Fibroblast of pulmonary artery (primary cell): ENCODE measurements around the gene KCNQ2.

ENCODE experiments used
- DNase-seq: peaks from one replicate; pipeline ENCODE4 v3.0.0-alpha.2; 2010; ENCODE audit warnings: low read depth
- H3K4me3 ChIP-seq: replicated peaks from 2 replicates; pipeline ENCODE4 v1.5.1; 2011; ENCODE audit warnings: low read depth, mild to moderate bottlenecking, control low read depth, low read length, moderate library complexity
- CTCF ChIP-seq: IDR thresholded peaks from 2 replicates; pipeline ENCODE4 v1.5.1; 2011; ENCODE audit warnings: mild to moderate bottlenecking, control low read depth, low read length, inconsistent platforms; ENCODE audit errors: missing control alignments

KCNQ2 gene

DNA sequence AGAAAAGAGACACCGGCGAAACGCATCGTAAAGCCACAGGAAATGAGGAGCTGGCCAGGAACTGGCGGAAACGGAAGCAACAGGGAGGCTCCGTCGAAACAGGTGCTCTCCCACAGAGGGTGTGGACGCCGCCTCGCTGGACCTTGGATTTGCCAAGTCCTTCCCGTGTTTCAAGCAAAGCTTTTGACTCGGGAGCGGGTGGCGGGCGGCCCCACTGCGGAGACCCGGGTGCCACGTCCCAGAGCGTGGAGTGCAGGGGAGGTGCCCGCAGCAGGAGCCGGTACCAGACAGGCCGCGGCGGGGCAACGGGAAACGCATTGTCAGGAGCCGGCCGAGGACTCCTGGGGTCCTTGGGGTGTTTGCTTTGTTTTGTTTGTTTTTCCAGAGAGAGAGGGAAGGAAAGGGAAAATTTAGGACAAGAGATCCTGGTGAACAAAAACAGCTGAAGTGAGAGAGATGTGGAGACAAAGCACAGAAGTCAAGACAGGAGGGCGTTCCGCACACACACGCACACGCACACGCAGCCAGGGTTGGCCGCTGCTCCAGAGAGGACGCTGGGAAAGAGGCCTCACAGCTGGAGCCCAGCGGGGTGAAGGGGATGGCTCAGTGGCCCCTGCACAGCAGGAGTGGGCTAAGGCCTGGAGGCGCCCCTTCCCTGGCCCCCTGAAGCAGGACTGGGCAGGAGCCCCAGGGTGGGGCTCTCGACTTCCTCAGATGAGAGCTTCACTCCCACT, 60.4 kb downstream of the KCNQ2 start:
- no peak for TF ChIP-seq CTCF
- no peak for DNase-seq
- no peak overlapping the region for H3K4me3 ChIP-seq

GRCh38 chr20:63411151-63411897, 61.1 kb downstream of the KCNQ2 start:
- no peak overlapping the region for H3K4me3 ChIP-seq
- DNase-seq, result no peak
- no peak for TF ChIP-seq CTCF

DNA sequence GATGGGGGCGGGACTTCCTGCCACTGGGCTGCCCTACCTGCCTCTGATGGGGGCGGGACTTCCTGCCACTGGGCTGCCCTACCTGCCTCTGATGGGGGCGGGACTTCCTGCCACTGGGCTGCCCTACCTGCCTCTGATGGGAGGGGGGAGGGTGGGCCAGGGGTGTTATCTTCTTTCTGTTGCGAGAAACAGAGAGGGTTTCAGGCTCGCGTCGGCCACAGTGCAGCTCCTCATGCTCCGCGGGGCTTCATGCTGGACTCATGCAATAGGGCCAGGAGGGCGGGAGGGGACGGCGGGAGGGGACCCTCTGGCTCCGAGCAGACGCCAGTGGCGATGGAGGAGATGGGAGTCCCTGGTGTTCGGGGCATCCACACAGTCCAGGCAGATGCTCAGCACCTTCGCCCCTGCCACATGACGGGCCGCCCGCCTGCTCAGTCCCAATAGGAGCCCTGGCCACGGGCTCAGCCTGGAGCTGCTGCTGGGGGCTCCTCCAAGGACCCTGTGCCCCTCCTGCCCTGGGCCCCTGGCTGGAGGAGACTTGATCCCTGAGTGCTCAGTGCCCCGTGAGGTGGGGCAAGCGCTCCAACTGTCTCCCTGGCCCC, 62.5 kb downstream of the KCNQ2 start:
- DNase-seq, result no peak
- H3K4me3 ChIP-seq, result no peak overlapping the region
- no peak for TF ChIP-seq CTCF

DNA sequence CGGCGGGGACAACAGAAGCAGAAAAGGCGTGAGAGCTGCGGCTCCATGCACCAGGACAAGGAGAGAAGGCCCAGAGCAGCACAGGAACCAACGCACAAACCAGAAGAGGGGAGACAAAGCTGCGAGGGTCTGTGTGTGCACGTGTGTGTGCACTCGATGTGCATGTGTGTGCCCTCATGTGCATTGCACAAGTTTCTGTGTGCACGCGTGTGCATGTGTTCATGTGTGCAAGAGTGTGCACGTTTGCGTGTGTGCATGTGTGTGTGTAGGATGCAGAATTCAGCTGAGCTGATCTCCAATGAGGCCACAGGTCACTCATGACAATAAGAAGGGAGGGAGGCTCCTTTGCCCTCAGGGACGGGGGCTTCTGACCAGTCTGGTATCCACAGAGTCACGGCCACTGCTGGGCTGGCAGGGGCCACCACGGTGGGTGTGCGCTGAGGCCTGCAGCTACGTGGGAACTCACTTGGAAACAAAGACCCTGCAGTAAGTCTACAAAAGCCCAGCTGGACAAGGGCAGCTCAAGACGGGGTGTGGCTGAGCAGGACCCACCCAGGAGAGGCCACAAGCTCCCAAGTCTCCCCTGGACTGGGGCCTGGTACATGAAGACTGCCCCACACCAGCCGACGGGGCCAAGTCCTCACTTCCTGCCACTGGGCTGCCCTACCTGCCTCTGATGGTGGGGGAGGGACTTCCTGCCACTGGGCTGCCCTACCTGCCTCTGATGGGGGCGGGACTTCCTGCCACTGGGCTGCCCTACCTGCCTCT, 63.2 kb downstream of the KCNQ2 start:
- TF ChIP-seq CTCF, result no peak
- no peak overlapping the region for H3K4me3 ChIP-seq
- DNase-seq, result no peak

GRCh38 chr20:63408684-63409046, 63.8 kb downstream of the KCNQ2 start:
- no peak overlapping the region for H3K4me3 ChIP-seq
- DNase-seq, result no peak
- TF ChIP-seq CTCF, result no peak

- TF ChIP-seq CTCF, result no peak
Observed at GRCh38 chr20:63407928-63408683, 64.3 kb downstream of the KCNQ2 start.

More at GRCh38 chr20:63407928-63408683, 64.3 kb downstream of the KCNQ2 start:
- DNase-seq, result no peak
- H3K4me3 ChIP-seq, result no peak overlapping the region
